Fibroblast of skin of abdomen (primary cell): ENCODE measurements around the gene IRX6.

Experiments
- DNase-seq: peaks from one replicate; pipeline ENCODE4 v3.0.0-alpha.2; 2013

Gene IRX6

DNA sequence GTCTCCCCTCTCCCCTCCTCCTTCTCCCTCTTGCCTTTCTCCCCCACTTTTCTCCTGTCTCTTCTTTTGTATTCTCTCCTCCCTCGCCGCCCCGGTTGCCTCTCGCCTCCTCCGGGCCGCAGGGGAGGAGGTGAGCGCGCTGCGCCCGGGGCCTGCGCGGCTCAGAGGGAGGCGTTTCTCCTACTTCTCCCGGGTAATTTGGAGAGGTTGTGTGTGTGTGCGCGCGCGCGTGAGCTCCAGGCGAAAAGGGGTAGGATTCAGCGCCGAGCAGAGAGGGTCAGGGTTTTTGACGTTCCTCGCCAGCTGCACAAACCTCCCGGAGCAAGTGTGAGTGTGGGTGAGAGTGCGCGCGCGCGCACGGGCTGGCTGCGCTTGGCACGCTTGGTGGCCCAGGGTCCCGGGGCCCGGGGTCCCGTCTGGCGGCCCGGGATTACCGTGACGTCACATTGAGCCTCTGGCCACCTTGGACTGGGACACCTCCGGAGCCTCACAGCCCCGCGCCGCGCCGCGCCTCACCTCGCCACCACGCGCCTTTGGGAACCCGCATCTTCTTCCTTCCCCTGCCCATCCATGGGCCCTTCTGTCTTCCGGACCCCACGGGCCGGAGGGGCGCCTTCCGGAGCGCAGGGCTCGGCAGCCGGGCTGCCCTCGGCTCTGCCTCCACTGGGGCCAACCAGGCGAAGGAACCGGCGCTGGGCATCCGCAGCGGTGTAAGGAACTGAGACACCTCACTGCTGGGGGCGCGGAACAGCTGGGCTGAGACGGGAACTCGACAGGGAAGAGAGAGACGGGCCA, 479 bp downstream of the IRX6 start:
- DNase-seq = no peak

DNA sequence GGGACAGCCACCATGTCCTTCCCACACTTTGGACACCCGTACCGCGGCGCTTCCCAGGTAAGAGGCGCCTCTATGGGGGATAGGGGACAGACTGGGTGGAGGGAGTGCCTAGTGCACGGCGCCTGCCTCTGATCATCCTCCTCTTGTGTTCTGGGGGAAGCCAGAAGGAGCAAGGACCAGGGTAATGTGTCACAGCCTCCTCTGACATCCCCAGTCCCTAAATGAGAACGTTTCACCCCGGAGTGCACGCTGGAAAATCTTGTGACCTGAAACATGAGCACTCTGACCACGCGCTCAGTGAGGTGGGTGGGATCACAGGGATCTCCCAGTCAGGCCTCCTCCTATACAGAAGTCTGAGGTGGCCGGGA, 1.1 kb downstream of the IRX6 start:
- no peak for DNase-seq

DNA sequence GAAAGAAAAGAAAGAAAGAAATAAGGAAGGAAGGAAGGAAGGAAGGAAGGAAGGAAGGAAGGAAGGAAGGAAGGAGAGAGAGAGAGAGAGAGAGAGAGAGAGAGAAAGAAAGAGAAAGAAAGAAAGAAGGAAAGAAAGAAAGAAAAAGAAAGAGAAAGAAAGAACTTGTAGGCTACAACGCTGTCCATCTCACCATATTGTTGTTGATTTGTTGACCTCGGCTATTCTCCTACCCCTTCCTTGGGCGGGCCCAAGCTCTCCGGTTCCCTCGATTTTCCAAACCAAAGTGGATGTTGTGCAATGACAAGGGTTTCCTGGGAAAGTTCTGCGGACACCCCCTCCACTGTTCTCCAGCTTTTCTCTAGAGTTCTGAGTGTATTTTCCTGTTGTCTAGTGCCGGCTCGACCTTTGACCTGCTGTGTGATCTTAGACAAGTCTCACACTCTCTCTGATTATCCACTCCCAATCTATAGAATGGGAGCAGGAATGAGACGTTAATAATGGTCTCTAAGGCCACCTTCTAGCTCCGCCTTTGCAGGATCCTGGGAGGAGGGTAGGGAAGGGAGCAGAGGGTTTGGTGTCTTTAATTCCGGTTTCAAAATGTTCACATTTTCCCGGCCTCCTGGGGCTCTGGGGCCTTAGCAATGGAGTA, 1.6 kb downstream of the IRX6 start:
- no peak for DNase-seq

DNA sequence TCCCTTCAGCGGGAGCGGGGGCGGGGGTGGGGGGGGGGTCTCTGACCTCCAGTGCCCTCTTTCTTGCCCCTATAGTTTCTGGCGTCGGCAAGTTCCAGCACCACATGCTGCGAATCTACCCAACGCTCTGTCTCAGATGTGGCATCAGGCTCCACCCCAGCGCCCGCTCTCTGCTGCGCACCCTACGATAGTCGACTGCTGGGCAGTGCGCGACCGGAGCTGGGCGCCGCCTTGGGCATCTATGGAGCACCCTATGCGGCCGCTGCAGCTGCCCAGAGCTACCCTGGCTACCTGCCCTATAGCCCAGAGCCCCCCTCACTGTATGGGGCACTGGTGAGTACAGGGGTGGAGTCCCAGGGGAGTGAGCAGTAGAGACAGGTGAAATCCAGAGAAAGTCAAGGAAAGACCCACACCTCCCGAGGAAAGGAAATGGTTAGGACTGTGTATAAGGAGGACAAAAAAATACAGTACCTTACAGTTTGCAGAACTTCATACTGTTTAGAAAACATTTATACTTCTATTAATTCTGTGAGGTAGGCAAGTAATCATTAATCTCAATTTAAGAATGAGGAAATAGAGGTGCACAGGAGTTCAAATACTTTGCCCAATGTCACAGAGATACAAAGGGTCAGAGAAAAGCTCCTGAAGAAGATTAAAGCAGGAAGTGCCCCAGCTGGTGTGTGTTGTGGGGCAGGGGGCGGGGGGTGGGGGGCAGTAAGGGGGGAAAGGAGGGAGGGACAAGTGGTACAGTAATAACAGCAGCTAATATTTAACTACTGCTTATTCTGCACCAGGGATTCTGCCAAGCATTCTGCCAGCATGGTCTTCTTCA, 2.5 kb downstream of the IRX6 start:
- no peak for DNase-seq

DNA sequence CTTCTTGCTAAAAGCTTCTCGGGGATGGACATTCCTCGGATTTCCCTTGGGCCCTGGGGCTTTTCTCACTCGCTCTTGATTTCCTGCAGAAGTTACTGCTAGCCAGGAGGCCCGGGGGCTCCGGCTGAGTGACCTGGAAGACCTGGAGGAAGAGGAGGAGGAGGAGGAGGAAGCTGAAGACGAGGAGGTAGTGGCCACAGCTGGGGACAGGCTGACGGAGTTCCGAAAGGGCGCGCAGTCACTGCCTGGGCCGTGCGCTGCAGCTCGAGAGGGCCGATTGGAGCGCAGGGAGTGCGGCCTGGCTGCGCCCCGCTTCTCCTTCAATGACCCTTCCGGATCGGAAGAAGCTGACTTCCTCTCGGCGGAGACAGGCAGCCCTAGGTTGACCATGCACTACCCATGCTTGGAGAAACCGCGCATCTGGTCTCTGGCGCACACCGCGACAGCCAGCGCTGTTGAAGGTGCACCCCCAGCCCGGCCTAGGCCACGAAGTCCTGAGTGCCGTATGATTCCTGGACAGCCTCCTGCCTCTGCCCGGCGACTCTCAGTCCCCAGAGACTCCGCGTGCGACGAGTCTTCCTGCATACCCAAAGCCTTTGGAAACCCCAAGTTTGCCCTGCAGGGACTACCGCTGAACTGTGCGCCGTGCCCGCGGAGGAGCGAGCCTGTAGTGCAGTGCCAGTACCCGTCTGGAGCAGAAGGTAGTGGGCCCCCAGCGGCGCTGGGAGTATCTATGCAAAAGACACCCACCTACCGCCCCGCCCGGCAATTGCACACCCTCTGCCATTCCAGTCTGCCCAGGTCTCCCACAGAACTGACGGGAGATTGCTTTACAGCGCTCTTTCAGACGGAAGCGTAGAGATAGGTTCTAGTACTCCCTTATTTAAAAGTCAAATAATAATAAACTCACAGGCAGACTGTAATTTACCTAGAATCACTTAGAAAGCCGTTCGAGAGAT, 4.9 kb downstream of the IRX6 start:
- DNase-seq = no peak

DNA sequence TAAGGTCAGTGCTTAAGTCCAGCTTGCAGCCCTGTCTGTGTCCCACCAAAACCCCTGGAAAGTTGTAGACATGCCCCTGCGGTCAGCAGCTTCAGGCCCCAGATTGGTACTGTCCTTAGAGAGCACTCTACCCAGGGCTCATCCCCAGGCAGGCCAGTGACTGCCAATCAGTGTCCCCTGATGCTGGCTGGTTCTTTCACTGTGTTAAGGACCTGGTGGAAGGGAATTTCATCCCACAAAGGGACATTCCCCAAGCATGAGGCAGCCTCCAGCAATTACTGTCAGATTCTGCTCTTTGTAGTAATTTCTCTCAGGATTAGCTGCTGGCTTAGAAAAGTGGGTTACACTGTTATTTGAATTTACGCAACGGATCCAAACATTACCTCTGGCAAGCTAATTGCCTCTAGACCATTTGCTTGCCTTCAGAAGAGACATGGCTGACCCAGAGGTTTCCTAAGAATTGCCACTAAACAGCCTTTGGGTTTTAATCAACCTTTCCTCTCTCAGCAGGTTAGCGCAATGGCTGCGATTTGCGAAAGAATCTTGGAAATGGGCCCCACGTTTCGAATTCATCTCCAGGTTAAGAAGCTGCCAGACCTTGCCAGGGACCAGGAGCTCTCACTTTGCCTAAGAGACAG, 5.9 kb downstream of the IRX6 start:
- DNase-seq = no peak

DNA sequence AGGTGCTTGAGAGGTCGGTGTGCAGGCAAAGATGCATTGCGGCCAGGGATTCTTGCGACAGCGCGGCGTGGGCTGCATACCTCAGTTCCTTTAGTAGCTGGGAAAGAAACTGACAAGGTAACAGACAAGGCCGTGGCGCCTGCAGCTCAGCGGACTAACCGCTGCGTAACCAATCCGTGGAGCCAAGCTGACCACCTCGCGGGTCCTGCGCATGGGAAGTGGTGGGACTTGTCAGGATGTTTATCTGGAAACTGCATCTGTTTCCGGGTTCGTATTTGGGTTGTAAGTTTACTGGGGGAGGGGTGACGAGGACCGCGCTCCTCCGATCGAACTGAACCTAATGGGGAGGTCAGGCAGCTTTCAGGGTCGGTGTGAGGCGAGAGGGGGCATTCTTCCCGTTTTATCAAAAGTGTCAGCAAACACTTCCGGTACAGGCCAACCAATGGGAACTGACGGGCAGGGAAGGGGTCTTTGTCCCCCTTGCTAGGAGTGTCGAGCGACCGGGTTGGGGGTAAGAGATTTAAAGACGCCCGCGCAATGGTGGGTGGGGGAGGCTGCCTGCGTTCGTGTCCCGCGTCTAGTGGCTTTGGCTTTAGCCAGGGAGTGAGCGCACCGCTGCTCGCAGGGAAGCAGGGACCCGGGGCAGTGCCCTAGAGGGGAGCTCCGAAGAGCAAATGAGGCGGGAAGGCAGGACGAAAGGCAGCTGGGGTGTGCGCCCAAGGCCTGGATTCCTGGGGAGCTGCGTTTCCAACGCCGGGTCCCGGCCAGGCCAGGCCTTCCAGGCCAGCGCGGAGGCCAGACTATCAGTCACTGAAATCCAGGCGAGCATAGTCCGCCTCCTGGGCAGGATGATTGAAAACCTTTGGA, 7.0 kb downstream of the IRX6 start:
- DNase-seq = no peak

DNA sequence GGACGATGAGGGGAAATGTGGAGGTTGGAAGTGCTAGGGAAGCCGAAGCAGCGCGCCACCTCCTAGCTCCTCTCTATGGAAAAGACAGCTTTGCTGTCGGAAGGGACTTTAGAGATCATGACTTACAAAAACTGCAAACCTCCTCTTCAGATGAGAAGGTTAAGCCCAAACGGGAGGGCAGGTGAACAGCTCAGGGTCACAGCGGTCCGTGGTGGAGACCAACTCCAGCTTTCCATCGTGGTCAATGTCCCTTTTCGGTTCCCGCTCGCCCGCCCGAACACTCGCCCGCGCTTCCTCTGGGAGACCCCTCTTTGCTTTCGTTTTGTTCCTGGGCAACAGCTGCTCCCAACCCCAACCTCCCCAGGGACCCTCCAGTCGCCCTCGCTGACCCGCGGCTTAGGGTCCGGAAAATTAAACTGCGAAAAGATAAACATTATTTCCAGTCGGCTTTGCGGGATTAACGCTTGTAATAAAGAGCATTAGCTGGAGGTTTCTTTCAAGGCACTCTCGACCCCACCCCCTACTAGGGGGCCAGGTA, 7.7 kb downstream of the IRX6 start:
- DNase-seq = no peak

DNA sequence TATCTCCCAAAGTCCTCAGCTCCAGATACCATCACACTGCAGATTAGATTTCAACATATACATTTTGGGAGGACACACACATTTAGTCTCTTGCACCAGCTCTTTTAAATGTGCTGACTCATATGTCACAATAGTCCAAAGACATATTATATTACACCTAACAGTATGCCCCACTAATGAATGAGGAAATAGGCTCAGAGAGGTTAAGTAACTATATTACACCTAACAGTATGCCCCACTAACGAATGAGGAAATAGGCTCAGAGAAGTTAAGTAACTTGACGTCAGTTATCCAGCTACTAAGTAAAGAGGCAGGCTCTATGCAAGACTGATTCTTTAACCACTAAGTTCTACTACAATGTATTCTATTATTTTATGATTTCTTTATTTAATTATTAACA, 9.7 kb downstream of the IRX6 start:
- no peak for DNase-seq

DNA sequence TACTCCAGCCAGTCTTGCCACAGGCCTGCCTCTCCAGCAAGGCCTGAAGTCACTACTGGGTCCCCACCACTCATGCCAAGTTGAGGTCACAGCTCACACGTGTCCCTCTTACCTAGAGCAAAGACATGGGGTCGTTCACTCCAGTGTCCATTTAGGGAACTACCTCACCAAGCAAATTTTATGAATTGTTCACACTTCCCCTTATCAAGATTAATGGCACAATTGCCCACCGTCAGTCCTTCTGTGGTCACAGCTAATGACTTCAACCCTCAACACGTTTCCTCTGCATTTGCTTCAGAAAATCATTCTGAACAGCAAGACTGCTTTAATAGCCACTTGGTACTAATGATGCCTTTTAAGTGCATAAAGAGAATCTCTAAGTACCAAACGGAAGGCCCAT, 14.6 kb downstream of the IRX6 start:
- DNase-seq = no peak

DNA sequence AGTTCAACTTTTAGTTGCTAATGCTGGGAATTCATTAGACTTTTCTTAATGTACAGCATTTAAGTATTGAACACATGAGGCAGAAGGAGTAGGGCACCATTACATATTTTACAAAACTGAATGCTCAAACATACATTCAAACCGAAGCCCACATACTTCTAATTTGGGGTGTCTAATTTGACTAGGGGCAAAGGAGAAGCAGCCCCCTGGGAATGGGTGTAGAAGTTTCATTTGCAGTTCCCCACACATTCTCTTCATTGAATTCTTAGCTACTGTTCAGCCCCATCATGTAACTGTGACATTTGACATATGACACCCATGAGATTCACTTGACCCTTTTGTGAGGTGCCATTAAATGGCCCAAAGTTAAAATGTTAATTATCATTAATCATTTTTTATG, 16.4 kb downstream of the IRX6 start:
- no peak for DNase-seq

DNA sequence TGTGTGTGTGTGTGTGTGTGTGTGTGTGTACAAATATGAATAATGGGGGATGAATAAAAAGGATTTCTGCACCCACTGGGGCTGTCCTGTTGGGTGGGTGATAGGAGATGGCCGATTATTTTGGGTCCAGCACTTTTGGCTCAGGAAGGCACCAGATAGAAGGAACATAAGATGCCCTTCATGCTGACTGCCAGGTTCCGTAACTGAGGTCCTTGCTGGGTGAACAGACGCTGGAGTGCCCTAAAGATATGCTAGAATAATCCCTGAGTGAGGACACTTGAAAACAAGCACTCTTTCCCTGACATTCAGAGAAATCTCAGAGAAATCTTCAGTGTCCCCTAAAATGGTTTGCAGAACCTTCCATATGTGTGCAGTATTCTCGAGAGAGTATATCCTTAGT, 17.7 kb downstream of the IRX6 start:
- no peak for DNase-seq

DNA sequence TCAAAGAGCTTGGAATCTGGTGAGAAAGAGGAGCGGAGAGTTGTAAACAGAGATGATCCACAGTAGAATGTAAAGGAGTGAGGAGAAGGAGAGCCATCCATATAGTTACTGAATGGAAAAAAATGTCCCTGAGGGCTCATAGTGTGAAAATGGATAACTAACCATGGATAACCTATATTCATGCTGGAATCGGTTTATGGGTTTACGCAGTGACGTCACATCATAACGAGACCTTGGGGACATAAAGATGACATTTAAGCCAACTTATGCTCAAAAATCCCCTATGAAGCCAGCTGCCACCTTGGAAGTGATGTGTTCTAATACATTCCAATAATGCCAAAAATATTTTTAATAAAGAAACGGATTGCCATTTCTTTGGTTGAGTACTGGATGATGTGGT, 22.5 kb downstream of the IRX6 start:
- DNase-seq = no peak

DNA sequence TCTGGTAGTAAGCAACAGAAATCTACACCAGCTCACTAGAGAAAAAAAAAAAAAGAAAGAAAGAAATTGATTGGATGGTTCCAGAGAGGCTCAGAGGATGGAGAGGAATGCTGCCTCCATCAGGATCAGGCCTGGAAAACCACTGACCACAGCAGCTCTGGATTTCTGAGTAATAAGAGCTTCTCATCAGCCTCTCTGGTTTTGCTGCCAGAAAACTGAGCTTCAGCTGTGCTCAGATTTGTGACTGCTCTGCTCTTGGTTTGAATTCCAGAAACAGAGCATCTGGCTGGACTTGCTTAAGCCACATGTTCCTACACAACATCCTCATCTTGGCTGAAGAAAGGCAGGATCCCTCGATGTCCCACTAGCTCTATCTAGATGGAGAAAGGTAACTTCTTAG, 25.9 kb downstream of the IRX6 start:
- peak; percentile 51 for DNase-seq

DNA sequence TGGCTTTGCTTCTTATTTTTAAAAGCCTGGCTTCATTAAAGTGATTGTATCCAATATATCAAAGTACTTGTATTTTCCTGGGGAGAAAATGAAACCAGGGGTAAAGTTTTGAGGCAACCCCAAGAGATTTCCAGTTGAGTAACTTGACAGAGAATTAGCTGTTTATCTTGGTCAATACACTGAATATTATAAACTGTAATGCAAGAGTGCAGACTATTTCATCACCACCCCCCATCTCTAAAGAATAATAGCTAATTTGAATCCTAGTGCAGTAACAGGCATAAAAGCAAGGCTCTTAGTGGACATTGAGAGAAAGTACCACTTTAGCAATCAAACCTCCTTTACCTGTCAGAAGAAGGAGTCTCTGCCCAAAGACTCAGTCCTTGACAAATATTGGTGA, 27.0 kb downstream of the IRX6 start:
- DNase-seq = no peak

DNA sequence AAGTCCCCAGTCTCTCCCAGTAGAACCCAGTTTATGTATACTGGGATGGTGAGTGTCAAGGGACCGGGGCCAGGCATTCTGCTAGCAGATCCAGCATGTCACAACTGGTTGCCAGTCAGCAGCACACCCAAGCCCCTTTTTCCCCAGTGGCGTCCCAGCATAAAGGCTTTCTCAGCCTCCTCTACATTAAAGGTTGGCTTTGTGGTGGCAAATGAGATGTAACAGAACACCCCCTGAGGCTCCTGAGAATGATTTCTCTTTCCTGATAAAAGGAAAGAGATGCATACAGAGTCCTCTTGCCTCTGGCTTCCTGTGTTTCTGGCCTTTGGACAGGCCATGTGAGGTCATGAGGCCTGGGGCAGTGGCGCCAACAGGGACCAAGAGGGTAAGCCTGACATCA, 27.9 kb downstream of the IRX6 start:
- DNase-seq = no peak

DNA sequence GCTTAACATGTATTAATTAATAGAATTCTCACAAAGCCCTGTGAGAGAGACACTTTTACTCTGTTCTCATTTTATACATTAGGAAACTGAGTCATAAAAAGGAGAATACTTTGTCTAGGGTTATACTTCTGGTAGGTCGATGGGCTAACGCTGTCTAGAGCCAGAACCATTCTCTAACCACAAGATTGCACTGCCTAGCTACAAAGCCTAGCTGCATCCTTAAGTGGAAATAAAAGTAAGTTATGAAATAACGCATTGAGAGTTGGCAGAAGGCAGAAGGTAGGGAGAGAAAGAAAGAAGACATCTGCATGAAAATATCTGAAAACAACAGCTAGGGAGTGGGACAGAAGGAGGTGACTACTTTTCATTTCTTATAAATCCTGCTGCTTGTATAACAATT, 33.2 kb downstream of the IRX6 start:
- no peak for DNase-seq

DNA sequence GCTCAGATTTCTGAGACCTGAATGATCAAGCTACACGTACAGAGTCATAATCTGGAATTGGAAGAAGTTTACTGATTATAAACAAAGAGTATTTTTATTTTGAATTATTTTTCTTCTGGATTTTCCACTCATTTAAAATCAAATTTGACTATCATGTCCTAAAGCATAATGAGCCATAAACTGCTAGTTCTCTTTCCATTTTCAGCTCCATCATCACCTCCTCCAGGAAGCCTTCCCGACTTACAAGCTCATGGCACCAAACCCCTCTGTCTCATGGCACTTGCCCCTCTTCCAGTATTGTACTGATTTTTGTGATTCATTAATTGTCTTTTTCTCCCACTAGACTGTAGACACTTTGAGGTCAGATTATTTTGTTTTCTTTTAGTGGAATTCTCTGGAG, 35.9 kb downstream of the IRX6 start:
- no peak for DNase-seq

DNA sequence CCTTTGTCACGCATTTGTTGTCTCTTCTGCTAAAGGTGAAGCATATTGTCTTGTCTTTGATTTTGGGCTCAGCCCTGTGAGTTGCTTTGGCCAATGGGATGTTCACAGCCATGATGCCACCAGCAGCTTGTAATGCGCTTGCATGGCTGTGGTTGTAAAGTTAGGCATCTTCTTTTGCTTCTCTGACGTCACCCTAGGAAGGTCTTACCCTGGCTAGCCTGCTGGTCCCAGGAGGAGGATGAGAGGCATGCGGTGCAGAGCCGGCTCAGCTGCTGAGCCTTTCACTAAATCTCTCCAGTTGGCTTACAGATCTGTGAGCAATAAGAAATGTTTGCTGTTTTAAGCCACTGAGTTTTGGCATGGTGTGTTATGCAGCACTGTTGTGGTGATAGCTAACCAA, 40.8 kb downstream of the IRX6 start:
- no peak for DNase-seq

DNA sequence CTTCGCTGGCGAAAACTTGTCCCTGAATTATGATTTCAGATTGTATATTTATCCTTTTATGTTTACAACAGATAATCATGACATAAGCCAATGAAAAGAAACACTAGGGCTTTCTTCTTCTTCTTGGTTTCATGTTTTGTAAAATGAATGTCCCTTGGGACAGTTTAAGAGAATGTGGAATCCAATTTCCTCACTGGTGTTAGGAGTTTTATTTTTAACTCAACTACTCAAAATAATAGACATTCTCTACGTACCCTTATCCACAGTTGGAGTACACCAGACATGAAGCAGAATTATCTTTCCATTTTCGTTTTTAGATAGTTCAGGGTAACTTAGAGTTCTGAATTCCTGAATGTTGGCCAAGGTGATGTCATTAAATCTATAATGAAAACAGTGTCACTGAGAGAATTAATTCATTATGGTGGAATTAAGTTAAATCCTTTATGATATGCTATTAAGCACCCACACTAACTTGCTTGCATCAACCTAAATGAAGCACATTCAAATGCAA, 43.4 kb downstream of the IRX6 start:
- DNase-seq = no peak
